ENCODE data around the gene CNST. TPM values are rescaled to one million over a fixed set of nuclear protein-coding genes. Genes with fewer than 3 reads are reported as not detected.
"Not testable (repeated sequence)": the region's sequence is repeated elsewhere in the genome, so short reads cannot be mapped to it uniquely, and the experiment has no call there.

Gene CNST
- total RNA-seq, 4 donors from 2014 or later: 38.8 to 49.5 (median 41.7) TPM

- Histone ChIP-seq H3K27ac (no peak overlapping the region), H3K36me3 (no peaks in the 10 kb centered on the region), H3K27me3 (no peaks in the 10 kb centered on the region), H3K4me3 (replicated peaks in 1 of 3) (no peak overlapping the region), H3K9me3 (no peaks in the 10 kb centered on the region), H3K4me1 (no peaks in the 10 kb centered on the region)
- TF ChIP-seq CTCF (IDR thresholded peaks at IDR 0.05): no peak
- TF ChIP-seq POLR2A (IDR thresholded peaks at IDR 0.05): no peak
- 83 to 96% methylated on average over 4 of the region's 4 CpGs for WGBS, 2 donors
- intact Hi-C loops (cut with DNase I): no loop called here
- no peak for DNase-seq
Observed at GRCh38 chr1:246709196-246709595, 142.9 kb downstream of the CNST start.

DNA sequence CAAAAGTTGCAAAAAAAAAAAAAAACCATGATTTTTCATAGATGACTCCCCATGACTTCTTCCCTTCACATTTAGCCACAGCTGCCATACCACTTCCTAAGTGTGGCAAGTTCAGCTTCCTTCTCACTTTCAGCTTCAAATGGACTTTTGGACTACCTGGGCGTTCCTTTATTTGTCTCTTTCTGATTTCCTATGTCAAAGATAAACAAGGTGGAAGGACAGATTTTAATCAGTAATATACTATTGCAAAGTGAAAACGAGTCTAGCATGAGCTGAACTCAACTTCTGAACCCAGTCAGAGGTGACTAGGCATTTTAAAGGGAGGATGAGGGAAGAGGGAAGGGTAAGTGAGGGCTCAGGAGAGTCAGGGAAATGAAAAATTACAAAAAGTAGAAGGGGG is 143.6 kb downstream of the CNST start:
- intact Hi-C loops (cut with DNase I): no loop called here
- Histone ChIP-seq H3K4me3 (replicated peaks in 1 of 3) (no peak overlapping the region), H3K36me3 (no peaks in the 10 kb centered on the region), H3K27ac (no peak overlapping the region), H3K27me3 (no peaks in the 10 kb centered on the region), H3K9me3 (no peaks in the 10 kb centered on the region), H3K4me1 (no peaks in the 10 kb centered on the region)
- DNase-seq: no peak
- TF ChIP-seq POLR2A (IDR thresholded peaks at IDR 0.05): no peak
- TF ChIP-seq CTCF (IDR thresholded peaks at IDR 0.05): no peak
- 50 to 56% methylated on average over 2 of the region's 2 CpGs for WGBS, 2 donors

- H3K27ac ChIP-seq: no peak overlapping the region
- intact Hi-C loops (cut with DNase I): no loop called here
- H3K4me3 ChIP-seq (replicated peaks in 1 of 3): no peak overlapping the region
- H3K9me3 ChIP-seq: no peaks in the 10 kb centered on the region
- no peaks in the 10 kb centered on the region for H3K36me3 ChIP-seq
- TF ChIP-seq CTCF (IDR thresholded peaks at IDR 0.05) (no peak), POLR2A (IDR thresholded peaks at IDR 0.05) (no peak)
- no peaks in the 10 kb centered on the region for H3K27me3 ChIP-seq
- 68 to 77% methylated on average over 3 of the region's 3 CpGs for WGBS, 2 donors
- no peaks in the 10 kb centered on the region for H3K4me1 ChIP-seq
- DNase-seq: no peak
Observed at GRCh38 chr1:246711548-246712003, 145.3 kb downstream of the CNST start.

GRCh38 chr1:246712428-246712827 is 146.2 kb downstream of the CNST start:
- DNase-seq; H3K36me3 ChIP-seq; H3K27ac ChIP-seq; H3K4me1 ChIP-seq; H3K27me3 ChIP-seq; H3K9me3 ChIP-seq; H3K4me3 ChIP-seq (replicated peaks in 1 of 3); intact Hi-C loops (cut with DNase I): not testable (repeated sequence)
- WGBS, 2 donors: 98 to 99% methylated on average over 5 of the region's 5 CpGs

Small RNA genes lying within 50 kb of the gene (small RNA-seq; reads per million reads assigned to genes)
- gene AL356583.2 (not detected), gene AL591623.2 (not detected)

Other genes with a start within 250 kb of the CNST start
- 100 to 1,000 TPM in 1 of 4 donors, 10 to 100 TPM in 3; 33.7 to 105 (median 51.4) TPM for gene SMYD3, start 59.2 kb upstream of the CNST start, total RNA-seq
- gene TFB2M, start 195 bp upstream of the CNST start, total RNA-seq: 10 to 100 TPM; 12.2 to 21.9 (median 15.9) TPM
- 10 to 100 TPM; 30.0 to 37.8 (median 32.9) TPM for gene SCCPDH, start 158.0 kb downstream of the CNST start, total RNA-seq